H9 (cell line): ENCODE results near the gene CAMTA1. TPM values are rescaled to one million over a fixed set of nuclear protein-coding genes. Genes with fewer than 3 reads are reported as not detected.

Experiments used
- DNase-seq: peaks from one replicate; pipeline ENCODE4 v3.0.0-alpha.2; 2017
- H2AFZ ChIP-seq: one replicate; pipeline ENCODE4 v1.6.1; 2013; ENCODE audit warnings: mild to moderate bottlenecking, low read length, control low read depth, moderate library complexity
- H2AK5ac ChIP-seq: 2 replicates; pipeline ENCODE4 v1.6.1; 2013; ENCODE audit warnings: low read length, control low read depth, mixed read lengths; ENCODE audit not compliant: insufficient read length
- H2BK120ac ChIP-seq: one replicate; pipeline ENCODE4 v1.6.1; 2013; ENCODE audit warnings: low read depth, mild to moderate bottlenecking, low read length, control low read depth, inconsistent platforms; ENCODE audit not compliant: poor library complexity, severe bottlenecking
- H2BK12ac ChIP-seq: 2 replicates; pipeline ENCODE4 v1.6.1; 2013; ENCODE audit warnings: low read length, control low read depth, mixed read lengths, low read depth; ENCODE audit not compliant: insufficient read length
- H2BK15ac ChIP-seq: 2 replicates; pipeline ENCODE4 v1.6.1; 2013; ENCODE audit warnings: low read depth, low read length, control low read depth
- H2BK20ac ChIP-seq: one replicate; pipeline ENCODE4 v1.6.1; 2013; ENCODE audit warnings: low read depth, mild to moderate bottlenecking, low read length, control low read depth, inconsistent platforms; ENCODE audit not compliant: poor library complexity, severe bottlenecking
- H2BK5ac ChIP-seq: 2 replicates; pipeline ENCODE4 v1.6.1; 2013; ENCODE audit warnings: low read length, control low read depth, mixed read lengths; ENCODE audit not compliant: insufficient read length
- H3K14ac ChIP-seq: 2 replicates; pipeline ENCODE4 v1.6.1; 2013; ENCODE audit warnings: low read length, control low read depth; ENCODE audit not compliant: insufficient read depth
- H3K18ac ChIP-seq: 2 replicates; pipeline ENCODE4 v1.6.1; 2013; ENCODE audit warnings: low read depth, mild to moderate bottlenecking, mixed read lengths, low read length, control low read depth; ENCODE audit not compliant: insufficient read length
- H3K23ac ChIP-seq: 2 replicates; pipeline ENCODE4 v1.6.1; 2013; ENCODE audit warnings: low read length, control low read depth, mixed read lengths, low read depth; ENCODE audit not compliant: insufficient read length
- H3K23me2 ChIP-seq: 2 replicates; pipeline ENCODE4 v1.6.1; 2013; ENCODE audit warnings: low read depth, mild to moderate bottlenecking, mixed read lengths, low read length, control low read depth; ENCODE audit not compliant: insufficient read length, poor library complexity, severe bottlenecking
- H3K27ac ChIP-seq: 2 replicates; pipeline ENCODE4 v1.5.1; 2013; ENCODE audit warnings: low read length, control low read depth, mixed read lengths, low read depth; ENCODE audit not compliant: insufficient read length
- H3K27me3 ChIP-seq: 2 replicates; pipeline ENCODE4 v1.6.1; 2013; ENCODE audit warnings: low read length, control low read depth, inconsistent platforms; ENCODE audit not compliant: insufficient read depth
- H3K4ac ChIP-seq: 2 replicates; pipeline ENCODE4 v1.6.1; 2013; ENCODE audit warnings: low read depth, mild to moderate bottlenecking, control low read depth, inconsistent platforms, low read length, moderate library complexity
- H3K4me1 ChIP-seq: 2 replicates; pipeline ENCODE4 v1.6.1; 2013; ENCODE audit warnings: low read length, control low read depth, inconsistent platforms; ENCODE audit not compliant: insufficient read depth
- H3K4me2 ChIP-seq: 2 replicates; pipeline ENCODE4 v1.6.1; 2013; ENCODE audit warnings: low read length, control low read depth, mixed read lengths; ENCODE audit not compliant: insufficient read length, insufficient read depth
- H3K56ac ChIP-seq: 2 replicates; pipeline ENCODE4 v1.6.1; 2013; ENCODE audit warnings: low read depth, mild to moderate bottlenecking, mixed read lengths, low read length, control low read depth; ENCODE audit not compliant: insufficient read length
- H3K79me1 ChIP-seq: 2 replicates; pipeline ENCODE4 v1.6.1; 2013; ENCODE audit warnings: low read depth, mild to moderate bottlenecking, moderate library complexity, low read length, control low read depth, inconsistent platforms; ENCODE audit not compliant: insufficient read depth, poor library complexity, severe bottlenecking
- H3K79me2 ChIP-seq: 2 replicates; pipeline ENCODE4 v1.6.1; 2013; ENCODE audit warnings: low read length, control low read depth, inconsistent platforms; ENCODE audit not compliant: insufficient read depth
- H3K9ac ChIP-seq: 2 replicates; pipeline ENCODE4 v1.6.1; 2013; ENCODE audit warnings: low read length, control low read depth, mixed read lengths; ENCODE audit not compliant: insufficient read length; ENCODE audit errors: extremely low read depth
- H3K9me3 ChIP-seq: one replicate; pipeline ENCODE4 v1.6.1; 2013; ENCODE audit warnings: low read depth, low read length, inconsistent platforms; ENCODE audit not compliant: control insufficient read depth
- H3T11ph ChIP-seq: one replicate; pipeline ENCODE4 v1.6.1; 2013; ENCODE audit warnings: mild to moderate bottlenecking, low read length, control low read depth, inconsistent platforms
- H4K20me1 ChIP-seq: one replicate; pipeline ENCODE4 v1.6.1; 2013; ENCODE audit not compliant: control insufficient read depth, insufficient read length, insufficient read depth
- H4K5ac ChIP-seq: 2 replicates; pipeline ENCODE4 v1.6.1; 2013; ENCODE audit warnings: low read depth, mild to moderate bottlenecking, mixed read lengths, low read length, control low read depth; ENCODE audit not compliant: insufficient read length
- H4K8ac ChIP-seq: replicated peaks from 2 replicates; pipeline ENCODE4 v1.6.1; 2013; ENCODE audit warnings: low read length, control low read depth, mixed read lengths, low read depth; ENCODE audit not compliant: insufficient read length
- H4K91ac ChIP-seq: 2 replicates; pipeline ENCODE4 v1.6.1; 2013; ENCODE audit warnings: low read depth, mild to moderate bottlenecking, moderate library complexity, mixed read lengths, low read length, control low read depth; ENCODE audit not compliant: insufficient read length
- H3K27ac Mint-ChIP-seq, 3 experiments: 2 replicates in 2 of 3; 3 replicates in 1 of 3; pipeline ENCODE4 v1.8.0; 2020 to 2021; ENCODE audit warnings: mixed read lengths in 3 of 3, mild to moderate bottlenecking in 1 of 3, moderate library complexity in 1 of 3
- H3K27me3 Mint-ChIP-seq: 2 replicates; pipeline ENCODE4 v1.8.0; 2021; ENCODE audit warnings: low read depth, mild to moderate bottlenecking, moderate library complexity, mixed read lengths
- H3K36me3 Mint-ChIP-seq, 3 experiments: 2 replicates in 2 of 3; 3 replicates in 1 of 3; pipeline ENCODE4 v1.8.0; 2020 to 2021; ENCODE audit warnings: low read depth in 3 of 3, mixed read lengths in 3 of 3; ENCODE audit not compliant: insufficient read depth in 1 of 3
- H3K4me1 Mint-ChIP-seq, 2 experiments: 2 replicates each; pipeline ENCODE4 v1.8.0; 2020; ENCODE audit warnings: mixed read lengths in 2 of 2
- H3K4me3 Mint-ChIP-seq, 2 experiments: 2 replicates in 1 of 2; 3 replicates in 1 of 2; pipeline ENCODE4 v1.8.0; 2020 to 2021; ENCODE audit warnings: mild to moderate bottlenecking in 2 of 2, mixed read lengths in 2 of 2, moderate library complexity in 1 of 2
- H3K9me3 Mint-ChIP-seq, 2 experiments: 2 replicates in 1 of 2; 3 replicates in 1 of 2; pipeline ENCODE4 v1.8.0; 2020; ENCODE audit warnings: mild to moderate bottlenecking in 2 of 2, mixed read lengths in 2 of 2, moderate library complexity in 1 of 2
- WGBS: extraction: QIAGEN DNeasy Blood & Tissue Kit; methylation state at CpG from one replicate; pipeline ENCODE4 v1.1.7; 2013; ENCODE audit warnings: missing lambda C conversion rate, low lambda C conversion rate, mixed read lengths; ENCODE audit not compliant: insufficient read length; ENCODE audit errors: extremely low coverage; 5-methylcytosine and 5-hydroxymethylcytosine counted together
- total RNA-seq: library from RNA; stranded (reverse); gene quantifications from 2 replicates; pipeline ENCODE4 v1.2.1, GENCODE V29; 2021
- TF ChIP-seq, protein P1 (sequence below): fragments of 200-600 bp; sonication (generic); conservative IDR thresholded peaks from 3 replicates; pipeline ENCODE4 v1.8.0; 2021; ENCODE audit warnings: antibody characterized with exemption, mild to moderate bottlenecking

The CAMTA1 gene
- total RNA-seq, 1 experiment from 2014 or later, result 115 TPM

DNA sequence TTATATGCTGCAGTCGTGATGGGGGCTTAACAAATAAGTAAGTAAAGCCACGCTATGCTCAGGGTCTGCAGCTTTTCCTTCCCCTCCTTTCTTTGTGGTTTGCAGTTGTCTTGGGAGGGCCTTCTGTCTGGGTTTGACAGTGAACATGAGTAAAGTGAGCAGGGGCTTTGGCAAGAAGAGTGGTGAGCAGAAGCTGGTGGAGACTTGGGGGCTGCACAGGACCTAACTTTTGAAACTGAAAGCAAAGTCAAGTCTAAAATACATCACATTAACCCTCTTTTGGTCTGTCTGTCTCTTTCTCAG lies 617.2 kb downstream of the CAMTA1 start:
- Histone ChIP-seq H2BK120ac (no peak overlapping the region), H3K9me3 (no peaks in the 10 kb centered on the region), H4K5ac (no peak overlapping the region), H3K23me2 (no peaks in the 10 kb centered on the region), H3T11ph (no peak overlapping the region), H3K56ac (no peak overlapping the region), H2BK20ac (no peak overlapping the region), H2BK5ac (no peak overlapping the region), H3K4me1 (peaks cover 2% of the 10 kb centered on the region; the same call in 1 of the 2 replicates), H2AK5ac (no peak overlapping the region), H3K18ac (no peak overlapping the region), H3K79me1 (no peaks in the 10 kb centered on the region), H3K79me2 (no peaks in the 10 kb centered on the region), H4K91ac (no peak overlapping the region), H3K14ac (no peak overlapping the region), H3K4ac (no peak overlapping the region), H4K8ac (no peak overlapping the region), H4K20me1 (no peaks in the 10 kb centered on the region), H3K4me2 (no peak overlapping the region), H3K23ac (no peak overlapping the region), H2BK12ac (no peak overlapping the region), H3K27ac (no peak overlapping the region), H2AFZ (no peak overlapping the region), H3K27me3 (no peaks in the 10 kb centered on the region), H2BK15ac (no peak overlapping the region), H3K9ac (no peak overlapping the region)
- Mint-ChIP-seq H3K27me3 (peaks cover 2% of the 10 kb centered on the region; the same call in 1 of the 2 replicates), H3K27ac (peak overlapping the region in 1 of 3 experiments; percentile 90; a peak in 2 of 7 replicates), H3K9me3 (peaks cover 23 to 26% of the 10 kb centered on the region in 2 experiments), H3K4me3 (no peak overlapping the region), H3K36me3 (peaks cover 5 to 19% (median 10%) of the 10 kb centered on the region in 3 experiments; a peak in 6 of 7 replicates), H3K4me1 (peaks cover 45 to 48% of the 10 kb centered on the region in 2 experiments)
- TF ChIP-seq, protein P1, sequence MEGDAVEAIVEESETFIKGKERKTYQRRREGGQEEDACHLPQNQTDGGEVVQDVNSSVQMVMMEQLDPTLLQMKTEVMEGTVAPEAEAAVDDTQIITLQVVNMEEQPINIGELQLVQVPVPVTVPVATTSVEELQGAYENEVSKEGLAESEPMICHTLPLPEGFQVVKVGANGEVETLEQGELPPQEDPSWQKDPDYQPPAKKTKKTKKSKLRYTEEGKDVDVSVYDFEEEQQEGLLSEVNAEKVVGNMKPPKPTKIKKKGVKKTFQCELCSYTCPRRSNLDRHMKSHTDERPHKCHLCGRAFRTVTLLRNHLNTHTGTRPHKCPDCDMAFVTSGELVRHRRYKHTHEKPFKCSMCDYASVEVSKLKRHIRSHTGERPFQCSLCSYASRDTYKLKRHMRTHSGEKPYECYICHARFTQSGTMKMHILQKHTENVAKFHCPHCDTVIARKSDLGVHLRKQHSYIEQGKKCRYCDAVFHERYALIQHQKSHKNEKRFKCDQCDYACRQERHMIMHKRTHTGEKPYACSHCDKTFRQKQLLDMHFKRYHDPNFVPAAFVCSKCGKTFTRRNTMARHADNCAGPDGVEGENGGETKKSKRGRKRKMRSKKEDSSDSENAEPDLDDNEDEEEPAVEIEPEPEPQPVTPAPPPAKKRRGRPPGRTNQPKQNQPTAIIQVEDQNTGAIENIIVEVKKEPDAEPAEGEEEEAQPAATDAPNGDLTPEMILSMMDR, result no peak
- DNase-seq, result no peak
- no CpG with 5 or more reads among the region's 2 CpGs for WGBS
